Cardiac muscle cell (in vitro differentiated cells and primary cell): ENCODE results near the gene CDR2. TPM values are rescaled to one million over a fixed set of nuclear protein-coding genes. Genes with fewer than 3 reads are reported as not detected.
"Not testable (repeated sequence)": the region's sequence is repeated elsewhere in the genome, so short reads cannot be mapped to it uniquely, and the experiment has no call there.

Source experiments
- DNase-seq, 2 donors: peaks; one replicate each; pipeline versions ENCODE4 v3.0.0 to v3.0.0-alpha.2; 2010 to 2017; ENCODE audit warnings: low read depth in 1 of 2, low spot score in 1 of 2
- H3K27ac ChIP-seq: fragments of 200-600 bp; sonication (generic); 2 replicates; pipeline ENCODE4 v1.5.1; 2016
- H3K27me3 ChIP-seq: fragments of 200-600 bp; sonication (generic); 2 replicates; pipeline ENCODE4 v1.6.0; 2016; ENCODE audit warnings: control low read depth
- H3K36me3 ChIP-seq: fragments of 200-600 bp; sonication (generic); 2 replicates; pipeline ENCODE4 v1.5.1; 2016; ENCODE audit warnings: control low read depth
- H3K4me1 ChIP-seq: fragments of 200-600 bp; sonication (generic); 2 replicates; pipeline ENCODE4 v1.8.1; 2017; ENCODE audit warnings: low read depth, mild to moderate bottlenecking, mixed run types
- H3K4me3 ChIP-seq: fragments of 200-600 bp; sonication (generic); 2 replicates; pipeline ENCODE4 v1.5.1; 2016; ENCODE audit warnings: mild to moderate bottlenecking
- H3K9me3 ChIP-seq: fragments of 200-600 bp; sonication (generic); 2 replicates; pipeline ENCODE4 v1.5.1; 2017; ENCODE audit warnings: low read depth, mild to moderate bottlenecking, control low read depth
- polyA plus RNA-seq: library from polyadenylated mRNA; unstranded; fragments of >200 nt; fragmentation: Nextera tagmentation; extraction: Ambion mirVana; gene quantifications from 2 replicates; pipeline ENCODE4 v1.2.1, GENCODE V29; 2016
- total RNA-seq: library from RNA; depleted of rRNA; stranded (reverse); fragments of >200 nt; gene quantifications from 2 replicates; pipeline ENCODE4 v1.2.3, GENCODE V29; 2016
- TF ChIP-seq, protein P1 (sequence below): IDR thresholded peaks from 2 replicates; pipeline ENCODE4 v1.5.1; 2012; ENCODE audit warnings: low read depth, mild to moderate bottlenecking, low read length

The CDR2 gene
- total and polyA plus RNA-seq, 2 experiments from 2014 or later = 9.7 to 10.7 TPM

DNA sequence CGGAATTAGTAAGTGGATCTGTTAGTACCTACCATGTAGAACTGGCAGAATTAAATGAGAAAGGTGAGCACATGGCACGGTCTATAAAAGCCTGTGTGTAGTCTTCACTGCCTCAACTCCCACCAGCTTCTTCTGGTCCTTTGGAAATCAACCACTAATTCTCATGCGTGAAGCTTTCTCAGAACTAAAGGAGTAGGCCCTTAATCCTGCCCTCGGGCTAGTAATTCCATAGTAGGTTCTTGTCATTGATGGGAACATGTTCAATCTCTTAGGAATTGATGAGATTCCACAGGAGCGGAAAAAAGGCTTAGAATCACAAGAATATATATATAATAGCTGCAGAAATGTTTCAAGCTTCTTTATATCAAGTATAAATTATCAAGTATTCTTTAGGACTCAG is 21.7 kb downstream of the CDR2 start:
- DNase-seq = no peak
- peaks cover 10% of the 10 kb centered on the region for H3K36me3 ChIP-seq

DNA sequence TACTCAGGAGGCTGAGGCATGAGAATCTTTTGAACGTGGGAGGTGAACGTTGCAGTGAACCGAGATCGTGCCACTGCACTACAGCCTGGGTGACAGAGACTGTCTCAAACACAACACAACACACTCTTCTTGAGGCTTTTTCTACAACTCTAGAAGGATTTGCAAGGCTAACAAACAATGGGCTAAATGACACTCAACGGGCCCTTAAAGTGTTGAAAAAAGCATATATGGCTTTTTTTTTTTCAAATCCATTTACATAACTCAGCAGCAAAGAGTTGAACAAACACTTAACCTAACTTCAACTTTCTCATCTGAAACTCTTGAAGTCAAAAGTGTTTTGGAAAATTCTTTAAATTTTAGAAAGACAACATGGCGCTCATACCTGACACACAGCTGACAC is 22.3 kb downstream of the CDR2 start:
- no peak for DNase-seq
- H3K36me3 ChIP-seq = peaks cover 10% of the 10 kb centered on the region
- TF ChIP-seq, protein P1, sequence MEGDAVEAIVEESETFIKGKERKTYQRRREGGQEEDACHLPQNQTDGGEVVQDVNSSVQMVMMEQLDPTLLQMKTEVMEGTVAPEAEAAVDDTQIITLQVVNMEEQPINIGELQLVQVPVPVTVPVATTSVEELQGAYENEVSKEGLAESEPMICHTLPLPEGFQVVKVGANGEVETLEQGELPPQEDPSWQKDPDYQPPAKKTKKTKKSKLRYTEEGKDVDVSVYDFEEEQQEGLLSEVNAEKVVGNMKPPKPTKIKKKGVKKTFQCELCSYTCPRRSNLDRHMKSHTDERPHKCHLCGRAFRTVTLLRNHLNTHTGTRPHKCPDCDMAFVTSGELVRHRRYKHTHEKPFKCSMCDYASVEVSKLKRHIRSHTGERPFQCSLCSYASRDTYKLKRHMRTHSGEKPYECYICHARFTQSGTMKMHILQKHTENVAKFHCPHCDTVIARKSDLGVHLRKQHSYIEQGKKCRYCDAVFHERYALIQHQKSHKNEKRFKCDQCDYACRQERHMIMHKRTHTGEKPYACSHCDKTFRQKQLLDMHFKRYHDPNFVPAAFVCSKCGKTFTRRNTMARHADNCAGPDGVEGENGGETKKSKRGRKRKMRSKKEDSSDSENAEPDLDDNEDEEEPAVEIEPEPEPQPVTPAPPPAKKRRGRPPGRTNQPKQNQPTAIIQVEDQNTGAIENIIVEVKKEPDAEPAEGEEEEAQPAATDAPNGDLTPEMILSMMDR = no peak
- H3K27ac ChIP-seq = no peak overlapping the region
- H3K4me1 ChIP-seq = no peaks in the 10 kb centered on the region
- no peaks in the 10 kb centered on the region for H3K27me3 ChIP-seq
- H3K4me3 ChIP-seq = no peak overlapping the region
- H3K9me3 ChIP-seq = no peaks in the 10 kb centered on the region

More for the DNA sequence above, 21.7 kb downstream of the CDR2 start:
- TF ChIP-seq, protein P1 = no peak
- Histone ChIP-seq H3K27ac (no peak overlapping the region), H3K27me3 (no peaks in the 10 kb centered on the region), H3K9me3 (no peaks in the 10 kb centered on the region), H3K4me1 (no peaks in the 10 kb centered on the region), H3K4me3 (no peak overlapping the region)

DNA sequence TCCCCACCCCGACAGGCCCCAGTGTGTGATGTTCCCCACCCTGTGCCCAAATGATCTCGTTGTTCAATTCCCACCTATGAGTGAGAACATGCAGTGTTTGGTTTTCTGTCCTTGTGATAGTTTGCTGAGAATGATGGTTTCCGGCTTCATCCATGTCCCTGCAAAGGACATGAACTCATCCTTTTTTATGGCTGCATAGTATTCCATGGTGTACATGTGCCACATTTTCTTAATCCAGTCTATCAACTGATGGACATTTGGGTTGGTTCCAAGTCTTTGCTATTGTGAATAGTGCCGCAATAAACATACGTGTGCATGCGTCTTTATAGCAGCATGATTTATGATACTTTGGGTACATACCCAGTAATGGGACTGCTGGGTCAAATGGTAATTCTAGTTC is 23.4 kb downstream of the CDR2 start:
- not testable (repeated sequence) for H3K9me3 ChIP-seq, H3K4me1 ChIP-seq, H3K27ac ChIP-seq, H3K4me3 ChIP-seq, DNase-seq, H3K27me3 ChIP-seq
- peaks cover 17% of the 10 kb centered on the region for H3K36me3 ChIP-seq

DNA sequence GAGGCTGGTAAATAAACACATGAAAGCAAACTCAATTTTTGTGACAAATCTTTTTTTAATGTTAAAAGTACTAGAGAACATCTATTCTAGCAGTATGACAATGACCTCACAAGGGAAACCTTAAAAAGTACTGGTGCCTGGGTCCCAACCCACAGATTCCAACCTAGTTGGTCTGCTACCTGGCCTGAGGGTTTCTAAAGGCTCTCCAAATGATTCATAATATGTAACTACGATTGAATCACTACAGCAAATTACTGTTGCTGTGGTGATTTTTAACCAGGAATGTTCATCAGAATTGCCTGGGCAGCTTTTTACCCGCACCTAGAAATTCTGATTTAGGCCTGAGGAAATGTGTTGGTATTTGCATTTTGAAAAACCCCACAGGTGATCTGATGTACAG is 26.1 kb downstream of the CDR2 start:
- H3K9me3 ChIP-seq = no peaks in the 10 kb centered on the region
- peaks cover 17% of the 10 kb centered on the region for H3K36me3 ChIP-seq
- no peak for DNase-seq
- TF ChIP-seq, protein P1 = no peak
- no peaks in the 10 kb centered on the region for H3K27me3 ChIP-seq
- H3K4me1 ChIP-seq = no peaks in the 10 kb centered on the region
- H3K4me3 ChIP-seq = no peak overlapping the region
- no peak overlapping the region for H3K27ac ChIP-seq

DNA sequence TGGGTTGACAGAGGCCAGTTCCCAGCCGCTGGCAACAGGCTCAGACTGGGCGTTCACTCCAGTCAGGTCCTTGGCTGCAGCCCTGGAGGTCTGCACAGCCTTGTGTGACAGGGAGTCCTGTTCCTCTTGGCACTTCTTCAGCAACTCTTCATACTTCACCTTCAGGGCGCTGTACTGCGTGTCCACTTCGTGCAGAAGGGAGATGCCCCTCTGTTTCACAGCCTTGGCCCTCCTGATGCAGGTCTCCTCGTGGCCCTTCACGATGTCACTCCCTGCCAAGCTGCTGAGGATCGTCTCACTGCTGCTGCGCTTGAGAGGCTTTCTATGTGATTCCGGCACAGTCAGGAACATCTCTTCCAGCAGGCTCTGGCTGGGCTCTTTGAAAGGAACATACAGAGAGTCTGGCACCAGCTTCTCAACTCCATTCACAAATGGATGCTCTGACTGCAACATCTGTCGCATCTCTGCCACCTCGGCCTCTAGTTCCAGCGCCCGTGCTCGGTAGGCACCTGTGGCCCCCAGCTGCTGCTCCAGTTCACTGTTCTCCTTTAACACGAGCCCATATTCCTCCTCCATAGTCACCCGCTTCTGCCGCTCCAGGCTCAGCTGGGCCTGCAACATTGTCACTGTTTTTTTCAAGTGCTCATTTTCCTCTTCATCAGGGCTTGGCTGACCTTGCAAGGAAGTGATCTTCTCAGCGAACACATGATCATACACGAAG is 27.2 kb downstream of the CDR2 start:
- TF ChIP-seq, protein P1 = no peak
- H3K9me3 ChIP-seq = no peaks in the 10 kb centered on the region
- H3K4me3 ChIP-seq = no peak overlapping the region
- no peaks in the 10 kb centered on the region for H3K27me3 ChIP-seq
- H3K36me3 ChIP-seq = peaks cover 17% of the 10 kb centered on the region
- DNase-seq = no peak
- H3K27ac ChIP-seq = no peak overlapping the region
- H3K4me1 ChIP-seq = no peaks in the 10 kb centered on the region

DNA sequence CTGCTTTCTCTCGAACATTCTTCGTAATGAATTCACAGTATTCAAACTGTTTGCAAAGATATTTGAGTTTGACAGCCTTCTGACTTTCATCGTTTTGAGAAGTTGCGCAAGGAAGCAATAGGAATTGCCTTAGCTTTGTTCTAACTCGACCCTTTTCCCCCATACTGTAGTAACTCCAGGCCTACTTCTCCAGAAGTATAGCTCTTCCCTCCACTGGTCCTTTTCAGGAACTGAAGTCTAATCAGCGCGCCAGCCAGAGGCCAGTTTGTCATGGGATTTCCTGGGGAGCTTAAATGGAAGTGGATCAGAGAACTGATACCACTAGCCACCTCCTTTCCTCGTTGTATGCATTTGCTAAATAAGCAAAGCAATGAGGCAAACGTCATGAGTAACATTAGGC is 27.9 kb downstream of the CDR2 start:
- peaks cover 17% of the 10 kb centered on the region for H3K36me3 ChIP-seq
- TF ChIP-seq, protein P1 = no peak
- H3K9me3 ChIP-seq = no peaks in the 10 kb centered on the region
- DNase-seq = no peak
- H3K4me1 ChIP-seq = no peaks in the 10 kb centered on the region
- H3K27ac ChIP-seq = no peak overlapping the region
- H3K4me3 ChIP-seq = no peak overlapping the region
- H3K27me3 ChIP-seq = no peaks in the 10 kb centered on the region
